K562 (cell line): ENCODE results near the gene CRYGC. TPM values are rescaled to one million over a fixed set of nuclear protein-coding genes. Genes with fewer than 3 reads are reported as not detected.

Experiments
- BRF2 ChIP-seq: IDR thresholded peaks from 3 replicates; pipeline ENCODE4 v1.6.1; 2011; ENCODE audit warnings: borderline replicate concordance, mild to moderate bottlenecking; ENCODE audit not compliant: insufficient read length, insufficient read depth
- C11orf30 ChIP-seq: fragments of 450-650 bp; IDR thresholded peaks from 2 replicates; pipeline ENCODE4 v1.6.1; 2016; ENCODE audit warnings: low read depth, mild to moderate bottlenecking
- CREB1 ChIP-seq, 2 experiments: sonication (generic) in 1 of 2; formaldehyde crosslinking in 1 of 2; IDR thresholded peaks; 2 replicates each; pipeline versions ENCODE4 v1.6.1 to v1.8.0; 2012 to 2022; ENCODE audit warnings: inconsistent platforms in 1 of 2, mild to moderate bottlenecking in 1 of 2, missing genetic modification reagents in 1 of 2, moderate library complexity in 1 of 2
- CREB3L1 ChIP-seq: fragments of 450-650 bp; IDR thresholded peaks from 2 replicates; pipeline ENCODE4 v1.6.1; 2014; ENCODE audit warnings: low read depth, mild to moderate bottlenecking, moderate library complexity, borderline replicate concordance
- EHMT2 ChIP-seq: fragments of 450-650 bp; IDR thresholded peaks from 2 replicates; pipeline ENCODE4 v1.6.1; 2018; ENCODE audit warnings: antibody characterized with exemption
- SMAD4 ChIP-seq: fragments of 250-450 bp; sonication (Bioruptor Pico); conservative IDR thresholded peaks from 2 replicates; pipeline ENCODE4 v1.8.0; 2021; ENCODE audit warnings: inconsistent platforms, mild to moderate bottlenecking, moderate library complexity
- ZNF217 ChIP-seq: sonication (generic); formaldehyde crosslinking; IDR thresholded peaks from 2 replicates; pipeline ENCODE4 v1.8.0; 2022; ENCODE audit warnings: mild to moderate bottlenecking, missing genetic modification reagents
- ZNF274 ChIP-seq: IDR thresholded peaks from 2 replicates; pipeline ENCODE4 v1.6.1; 2011; ENCODE audit warnings: low read depth, mild to moderate bottlenecking, low read length, moderate library complexity, borderline replicate concordance
- ZNF318 ChIP-seq, 2 experiments: fragments of 450-650 bp; IDR thresholded peaks; 2 replicates each; pipeline ENCODE4 v1.6.1; 2016; ENCODE audit warnings: mild to moderate bottlenecking in 2 of 2, borderline replicate concordance in 1 of 2, low read depth in 1 of 2, moderate library complexity in 1 of 2
- ZNF449 ChIP-seq: fragments of 250-450 bp; sonication (Bioruptor Pico); IDR thresholded peaks from 2 replicates; pipeline ENCODE4 v1.8.0; 2022; ENCODE audit warnings: moderate library complexity, mild to moderate bottlenecking, inconsistent platforms
- ZNF740 ChIP-seq, 3 experiments: fragments of 200-800 bp in 1 of 3; sonication (Bioruptor generic) in 1 of 3; sonication (generic) in 1 of 3; formaldehyde crosslinking in 1 of 3; IDR thresholded peaks; 2 replicates each; pipeline versions ENCODE4 v1.6.1 to v1.8.0; 2016 to 2022; ENCODE audit warnings: mild to moderate bottlenecking in 2 of 3, missing compliant biosample characterization in 2 of 3, missing genetic modification characterization in 2 of 3, missing genetic modification reagents in 1 of 3
- ZNF76 ChIP-seq: fragments of 250-450 bp; sonication (Bioruptor Pico); IDR thresholded peaks from 2 replicates; pipeline ENCODE4 v1.4.0; 2020; ENCODE audit warnings: mild to moderate bottlenecking, moderate library complexity, borderline replicate concordance
- polyA plus RNA-seq, 8 experiments: library from polyadenylated mRNA; depleted of rRNA in 4 of 8; stranded (reverse) in 5 of 8; unstranded in 3 of 8; fragments of >200 nt; fragmentation: Nextera tagmentation in 2 of 8; fragmentation: Illumina TruSeq in 1 of 8; extraction: Ambion mirVana in 2 of 8; extraction: Trizol in 1 of 8; gene quantifications; 2 replicates each; pipeline versions ENCODE4 v1.2.1 to v1.2.3, GENCODE V29; 2011 to 2014; ENCODE audit warnings: inconsistent platforms in 1 of 8, missing spikeins in 1 of 8
- total RNA-seq, 7 experiments: library from RNA; depleted of rRNA in 6 of 7; stranded (reverse); fragments of >200 nt in 6 of 7; fragmentation: Illumina TruSeq in 2 of 7; extraction: Trizol in 2 of 7; gene quantifications; 2 replicates each; pipeline versions ENCODE4 v1.2.1 to v1.2.3, GENCODE V29; 2011 to 2021; ENCODE audit warnings: low replicate concordance in 1 of 7

Gene CRYGC
- total and polyA plus RNA-seq, 9 of the 15 experiments (the other 6 are each of a cell fraction or from before 2014, with no cell fraction given): not detected

GRCh38 chr2:208172125-208172524, 42.5 kb upstream of the CRYGC start (continued):
- TF ChIP-seq BRF2 (no peak), SMAD4 (peak; percentile 67), ZNF318 (IDR thresholded peaks at IDR 0.05; ENCODE audit: borderline replicate concordance in 1 of 2, low read depth in 1 of 2) (no peak), EHMT2 (0 out of 2 replicates have a peak, but pooled peaks have one; percentile 34), ZNF76 (CRISPR knock-in tag) (no peak), ZNF217 (CRISPR knock-in tag) (no peak), ZNF740 (CRISPR knock-in tag; IDR thresholded peaks at IDR 0.05) (no peak), ZNF740 (tag; IDR thresholded peaks at IDR 0.05) (no peak), C11orf30 (peak; percentile 65), ZNF449 (CRISPR knock-in tag) (no peak), CREB3L1 (no peak), CREB1 (IDR thresholded peaks at IDR 0.05) (no peak), CREB1 (CRISPR knock-in tag; IDR thresholded peaks at IDR 0.05) (no peak), ZNF274 (no peak)
